GM12865 (cell line): ENCODE measurements around the gene FGF1.

Source experiments
- DNase-seq: peaks from one replicate; pipeline ENCODE4 v3.0.0; 2010; ENCODE audit warnings: low read depth
- H3K4me3 ChIP-seq: 2 replicates; pipeline ENCODE4 v1.5.1; 2011; ENCODE audit warnings: mild to moderate bottlenecking, low read depth, low read length, control low read depth
- TF ChIP-seq, protein P1 (sequence below): IDR thresholded peaks from 2 replicates; pipeline ENCODE4 v1.5.1; 2011; ENCODE audit warnings: low read length, control low read depth, low read depth, inconsistent platforms; ENCODE audit not compliant: insufficient read depth; ENCODE audit errors: missing control alignments

The FGF1 gene

GRCh38 chr5:142601432-142601831 is 84.5 kb downstream of the FGF1 start:
- no peak overlapping the region for H3K4me3 ChIP-seq
- TF ChIP-seq, protein P1, sequence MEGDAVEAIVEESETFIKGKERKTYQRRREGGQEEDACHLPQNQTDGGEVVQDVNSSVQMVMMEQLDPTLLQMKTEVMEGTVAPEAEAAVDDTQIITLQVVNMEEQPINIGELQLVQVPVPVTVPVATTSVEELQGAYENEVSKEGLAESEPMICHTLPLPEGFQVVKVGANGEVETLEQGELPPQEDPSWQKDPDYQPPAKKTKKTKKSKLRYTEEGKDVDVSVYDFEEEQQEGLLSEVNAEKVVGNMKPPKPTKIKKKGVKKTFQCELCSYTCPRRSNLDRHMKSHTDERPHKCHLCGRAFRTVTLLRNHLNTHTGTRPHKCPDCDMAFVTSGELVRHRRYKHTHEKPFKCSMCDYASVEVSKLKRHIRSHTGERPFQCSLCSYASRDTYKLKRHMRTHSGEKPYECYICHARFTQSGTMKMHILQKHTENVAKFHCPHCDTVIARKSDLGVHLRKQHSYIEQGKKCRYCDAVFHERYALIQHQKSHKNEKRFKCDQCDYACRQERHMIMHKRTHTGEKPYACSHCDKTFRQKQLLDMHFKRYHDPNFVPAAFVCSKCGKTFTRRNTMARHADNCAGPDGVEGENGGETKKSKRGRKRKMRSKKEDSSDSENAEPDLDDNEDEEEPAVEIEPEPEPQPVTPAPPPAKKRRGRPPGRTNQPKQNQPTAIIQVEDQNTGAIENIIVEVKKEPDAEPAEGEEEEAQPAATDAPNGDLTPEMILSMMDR = no peak
- no peak for DNase-seq

DNA sequence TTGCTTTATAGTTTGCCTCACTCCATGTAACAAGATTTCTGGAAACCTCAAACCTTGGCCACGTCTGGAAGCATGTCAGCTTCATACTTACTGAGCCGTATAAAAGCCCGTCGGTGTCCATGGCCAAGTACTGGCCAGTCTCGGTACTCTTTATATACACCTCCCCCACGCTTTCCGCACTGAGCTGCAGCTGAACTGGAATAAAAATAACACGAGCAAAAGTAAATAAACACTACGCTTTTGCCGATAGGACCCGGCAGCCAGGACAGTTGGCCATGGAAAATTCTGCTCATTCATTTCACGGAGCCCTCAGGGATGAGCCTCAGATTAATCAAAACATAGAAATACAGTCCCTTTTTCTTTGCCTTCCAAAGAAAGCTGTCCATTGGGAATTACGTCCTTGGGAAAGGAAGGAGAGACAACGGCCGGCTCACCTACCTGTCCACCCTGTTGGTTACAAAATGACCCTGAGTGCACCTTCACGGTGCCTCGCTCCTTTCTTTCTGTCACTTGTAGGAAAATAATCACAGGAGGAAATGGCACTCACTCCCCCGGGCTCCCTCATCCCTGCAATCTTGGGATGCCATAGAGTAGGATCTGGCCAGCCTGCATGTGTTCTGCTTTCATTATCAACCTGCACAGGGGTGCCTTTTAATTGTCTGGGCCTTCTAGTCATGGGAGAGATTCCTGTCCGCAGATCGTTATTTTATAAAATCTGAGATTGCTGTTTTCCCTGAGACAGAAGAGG is 85.1 kb downstream of the FGF1 start:
- H3K4me3 ChIP-seq = no peak overlapping the region
- TF ChIP-seq, protein P1 = no peak
- DNase-seq = no peak

DNA sequence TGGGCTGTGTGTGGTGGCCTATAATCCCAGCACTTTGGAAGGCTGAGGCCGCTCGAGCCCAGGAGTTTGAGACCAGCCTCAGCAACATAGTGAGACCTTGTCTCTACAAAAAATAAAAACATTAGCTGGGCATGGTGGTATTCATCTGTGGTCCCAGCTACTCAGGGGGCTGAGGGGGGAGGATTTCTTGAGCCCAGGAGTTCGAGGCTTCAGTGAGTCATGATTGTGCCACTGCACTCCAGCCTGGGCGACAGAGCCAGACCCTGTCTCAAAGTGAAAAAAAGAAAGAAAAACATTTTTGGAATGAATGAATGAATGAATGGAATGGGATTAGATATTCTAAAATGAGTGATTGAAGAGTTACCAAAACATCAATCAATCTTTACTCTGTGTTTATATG is 85.8 kb downstream of the FGF1 start:
- TF ChIP-seq, protein P1 = no peak
- DNase-seq = no peak
- H3K4me3 ChIP-seq = no peak overlapping the region

DNA sequence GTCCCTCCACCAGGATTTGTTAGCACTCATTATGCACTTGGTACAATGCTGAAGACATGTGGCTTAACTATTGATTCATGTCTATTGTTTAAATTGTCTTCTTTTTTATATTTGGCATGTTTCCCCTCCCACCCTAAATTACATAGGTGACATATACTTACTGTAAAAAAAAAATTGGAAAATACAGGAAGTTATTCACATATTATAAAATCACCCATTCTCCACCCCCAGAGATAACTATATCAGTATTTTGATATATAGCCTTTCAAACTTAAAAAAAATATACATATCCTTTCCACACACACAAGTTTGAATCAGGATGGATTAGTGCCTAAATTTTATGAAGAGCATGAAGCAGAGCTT is 87.6 kb downstream of the FGF1 start:
- no peak for DNase-seq
- TF ChIP-seq, protein P1 = no peak
- H3K4me3 ChIP-seq = no peak overlapping the region

- no peak overlapping the region for H3K4me3 ChIP-seq
- TF ChIP-seq, protein P1 = no peak
- DNase-seq = no peak
These were observed 88.1 kb downstream of the FGF1 start for GRCh38 chr5:142597546-142598337.

- H3K4me3 ChIP-seq = no peak overlapping the region
- TF ChIP-seq, protein P1 = no peak
- DNase-seq = no peak
These were observed 88.9 kb downstream of the FGF1 start for GRCh38 chr5:142597025-142597424.

- no peak for DNase-seq
- no peak overlapping the region for H3K4me3 ChIP-seq
- TF ChIP-seq, protein P1 = no peak
These were observed 93.5 kb downstream of the FGF1 start for GRCh38 chr5:142592365-142592764.
